HG03558 (cell line): ENCODE results near the gene EVA1C.
"Not testable (repeated sequence)": the region's sequence is repeated elsewhere in the genome, so short reads cannot be mapped to it uniquely, and the experiment has no call there.

Experiments
- ATAC-seq: cut with Tn5 transposase; IDR thresholded peaks from one replicate; pipeline ENCODE4 v1.9.1; 2021; ENCODE audit warnings: moderate number of reproducible peaks; ENCODE audit not compliant: unreplicated experiment; ENCODE audit errors: extremely low read depth

EVA1C gene

DNA sequence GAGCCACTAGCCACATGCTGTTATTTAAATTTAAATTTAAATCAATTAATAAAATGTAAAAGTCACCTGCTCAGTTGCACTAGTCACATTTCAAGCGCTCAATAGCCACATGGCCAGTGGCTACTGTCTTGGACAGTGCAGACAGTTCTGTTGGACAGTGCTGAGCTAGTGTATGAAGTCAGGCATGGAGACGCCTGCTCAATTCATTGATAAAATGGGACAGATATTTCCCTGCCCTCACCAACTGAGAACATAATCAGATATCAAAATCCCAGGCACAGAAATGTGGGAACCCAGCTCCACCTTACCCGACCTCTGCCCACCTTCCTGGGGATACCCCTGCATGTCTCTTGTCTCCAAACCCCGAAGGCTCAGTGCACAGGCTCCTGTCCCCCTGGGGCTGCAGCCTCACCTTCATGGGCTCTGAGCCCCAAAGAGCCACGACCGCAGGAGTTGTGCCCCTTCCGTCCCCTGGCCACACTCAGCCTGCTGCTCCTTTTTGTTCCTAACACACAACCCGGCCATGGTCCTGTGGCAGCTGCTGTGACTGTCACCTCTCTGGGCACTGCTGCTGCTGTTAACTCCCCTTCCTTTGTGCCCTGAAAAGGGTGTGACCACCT lies 109.3 kb downstream of the EVA1C start:
- no peak for ATAC-seq

DNA sequence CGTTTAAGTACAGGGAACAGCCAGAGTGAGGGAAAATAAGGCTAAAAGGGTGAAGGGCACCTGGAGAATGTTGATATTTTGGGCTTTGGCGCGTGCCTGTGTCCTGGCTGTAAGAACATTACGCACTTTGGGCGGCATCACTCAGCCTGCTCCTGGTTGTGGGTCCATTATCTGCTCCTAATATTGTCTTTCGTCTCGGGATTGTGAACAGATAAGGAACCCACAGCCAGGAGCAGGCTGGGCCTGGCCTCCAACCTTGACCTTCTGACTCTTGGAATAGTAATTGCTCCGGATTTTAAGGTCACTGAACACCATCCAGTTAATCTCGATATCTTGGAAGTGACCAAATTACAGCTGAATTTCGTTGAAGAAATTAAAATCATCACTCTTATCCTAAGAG lies 111.0 kb downstream of the EVA1C start:
- ATAC-seq: no peak

DNA sequence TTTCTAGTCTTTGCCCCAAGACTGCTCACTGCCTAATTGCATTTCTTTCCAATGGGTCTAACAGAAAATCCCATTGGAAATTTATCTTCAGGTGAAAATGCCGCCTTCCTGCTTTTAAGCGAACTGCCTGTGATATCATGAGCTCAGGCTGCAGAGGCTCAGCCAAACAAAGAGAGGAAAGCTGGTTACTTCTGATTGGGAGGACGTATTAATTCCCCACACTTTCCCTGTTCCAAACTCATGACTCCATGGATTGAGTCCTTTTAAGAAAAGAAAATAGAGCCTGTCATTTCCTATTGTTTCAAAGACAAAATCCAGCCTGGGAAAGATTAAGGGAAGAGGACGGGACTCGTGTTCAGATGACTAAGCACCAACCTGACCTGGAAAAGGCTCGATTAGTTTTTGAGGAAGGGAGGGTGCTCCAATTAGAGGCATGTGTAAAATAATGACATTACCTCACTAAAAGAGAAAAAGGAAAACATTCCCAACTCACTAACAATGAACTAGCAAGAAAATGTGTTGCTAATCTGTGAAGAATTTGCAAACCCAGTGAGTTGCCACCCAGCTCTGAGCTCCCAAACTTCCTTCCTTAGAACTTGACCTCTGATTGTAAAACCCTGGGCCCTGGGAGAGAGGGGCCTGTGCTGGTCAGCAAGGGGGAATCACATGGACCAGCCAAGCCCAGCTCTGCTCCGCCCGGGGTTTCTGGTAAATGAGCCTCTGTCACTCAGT lies 111.6 kb downstream of the EVA1C start:
- ATAC-seq: no peak

DNA sequence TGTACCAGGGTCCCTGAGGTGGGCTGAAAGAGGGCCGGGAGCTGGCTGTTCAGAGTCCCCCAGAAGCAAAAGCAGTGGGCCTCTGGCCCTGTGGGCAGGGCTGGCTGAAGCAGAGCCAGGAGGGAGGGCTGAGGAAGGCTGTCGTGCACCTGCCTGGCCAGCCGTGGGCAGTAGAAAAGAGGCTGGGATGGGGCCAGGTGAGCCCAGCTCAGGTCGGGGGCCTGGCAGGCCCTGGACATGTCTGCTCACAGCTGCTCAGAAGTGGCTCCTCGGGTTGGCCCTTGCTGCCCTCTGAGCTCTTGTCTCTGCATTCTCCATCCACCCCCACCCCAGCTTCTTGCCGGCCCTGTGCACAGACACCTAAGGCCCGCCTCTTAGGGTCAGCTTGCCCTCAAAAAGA lies 112.8 kb downstream of the EVA1C start:
- no peak for ATAC-seq

DNA sequence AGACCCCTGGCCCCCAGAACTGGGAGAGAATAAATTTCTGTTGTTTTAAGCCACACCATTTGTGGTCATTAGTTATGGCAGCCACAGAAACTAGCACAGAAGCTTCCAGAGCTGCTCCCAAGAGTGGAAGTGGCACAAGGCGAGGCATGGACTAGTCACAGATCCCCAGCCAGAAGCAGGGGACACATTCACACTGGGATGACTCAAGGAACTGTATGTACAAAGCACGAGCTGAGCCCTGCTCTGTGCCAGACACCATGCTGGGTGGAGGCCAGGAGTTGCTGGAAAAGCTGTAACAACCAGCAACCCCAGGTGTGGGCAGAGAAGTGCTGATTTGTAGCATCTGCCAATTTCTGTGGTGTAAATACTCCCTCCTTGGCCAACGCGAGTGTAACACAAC lies 117.2 kb downstream of the EVA1C start:
- ATAC-seq: no peak

DNA sequence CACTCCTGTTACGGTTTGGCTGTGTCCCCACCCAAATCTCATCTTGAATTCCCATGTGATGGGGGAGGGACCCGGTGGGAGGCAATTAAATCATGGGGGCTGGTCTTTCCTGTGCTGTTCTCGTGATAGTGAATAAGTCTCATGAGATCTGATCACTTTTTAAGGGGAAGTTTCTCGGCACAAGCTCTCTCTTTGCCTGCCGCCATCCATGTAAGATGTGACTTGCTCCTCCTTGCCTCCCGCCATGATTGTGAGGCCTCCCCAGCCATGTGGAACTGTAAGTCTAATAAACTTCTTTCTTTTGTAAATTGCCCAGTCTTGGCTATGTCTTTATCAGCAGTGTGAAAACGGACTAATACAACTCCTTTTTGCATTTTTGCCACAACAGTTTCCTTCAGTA lies 118.3 kb downstream of the EVA1C start:
- not testable (repeated sequence) for ATAC-seq

DNA sequence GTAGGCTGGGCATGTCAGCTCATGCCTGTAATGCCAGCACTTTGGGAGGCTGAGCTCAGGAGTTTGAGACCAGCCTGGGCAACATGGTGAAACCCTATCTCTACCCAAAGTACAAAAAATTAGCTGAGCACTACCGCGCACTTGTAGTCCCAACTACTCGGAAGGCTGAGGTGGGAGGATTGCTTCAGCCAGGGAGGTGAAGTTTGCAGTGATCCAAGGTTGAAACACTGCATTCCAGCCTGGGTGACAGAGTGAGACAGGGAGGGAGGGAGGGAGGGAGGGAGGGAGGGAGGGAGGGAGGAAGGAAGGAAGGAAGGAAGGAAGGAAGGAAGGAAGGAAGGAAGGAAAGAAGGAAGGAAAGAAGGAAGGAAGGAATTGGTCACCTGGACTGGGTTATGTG lies 119.1 kb downstream of the EVA1C start:
- ATAC-seq: not testable (repeated sequence)

DNA sequence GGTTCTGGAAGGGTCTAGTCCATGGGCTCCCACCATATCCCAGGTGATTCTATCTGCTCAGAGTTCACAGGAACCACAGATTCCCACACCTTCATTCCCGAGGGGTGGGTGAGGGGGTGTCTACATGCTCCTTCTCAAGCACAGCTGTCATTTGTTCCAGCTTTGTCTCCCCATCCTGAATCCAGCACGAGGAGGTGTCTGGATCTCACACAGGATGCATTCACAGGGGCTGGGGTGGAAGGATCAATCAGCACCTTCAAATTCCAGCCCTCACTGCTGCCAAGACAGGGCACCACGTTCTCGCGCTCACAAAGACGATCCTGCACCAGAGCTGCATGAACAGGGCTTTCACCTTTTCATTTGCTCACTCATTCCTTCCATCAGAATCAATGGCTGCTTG lies 120.1 kb downstream of the EVA1C start:
- ATAC-seq: no peak

DNA sequence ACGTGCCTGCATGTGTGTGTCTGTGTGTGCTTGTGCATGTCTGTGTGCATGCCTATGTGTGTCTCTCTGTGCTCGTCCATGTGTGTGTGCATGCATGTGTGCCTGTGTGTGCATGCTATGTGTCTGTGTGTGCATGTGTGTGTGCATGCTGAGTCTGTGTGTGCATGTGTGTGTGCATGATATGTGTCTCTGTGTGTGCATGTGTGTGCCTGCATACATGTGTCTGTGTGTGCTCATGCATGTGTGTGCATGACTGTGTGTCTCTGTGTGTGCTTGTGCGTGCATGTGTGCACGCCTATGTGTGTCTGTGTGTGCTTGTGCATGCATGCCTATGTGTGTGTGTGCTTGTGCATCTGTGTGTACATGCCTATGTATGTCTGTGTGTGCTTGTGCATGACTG lies 120.5 kb downstream of the EVA1C start:
- no peak for ATAC-seq

DNA sequence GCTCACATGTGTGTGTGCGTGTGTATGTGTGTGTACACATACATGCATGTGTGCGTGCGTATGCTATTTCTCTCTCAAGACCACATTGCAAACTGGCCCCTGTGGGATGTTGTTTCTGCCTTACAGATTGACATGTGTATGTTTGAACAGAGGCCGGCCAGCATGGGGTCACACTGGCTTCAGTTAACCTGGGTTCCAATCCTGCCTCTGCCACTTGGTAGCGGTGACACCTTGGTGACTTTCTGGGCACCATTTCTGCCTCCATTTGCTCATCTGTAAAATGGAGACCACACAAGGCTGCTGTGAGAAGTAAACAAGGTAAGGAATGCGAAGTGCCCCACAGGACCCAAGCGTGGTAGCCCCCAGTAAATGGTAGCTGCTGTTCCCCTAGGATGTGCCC lies 121.1 kb downstream of the EVA1C start:
- no peak for ATAC-seq

DNA sequence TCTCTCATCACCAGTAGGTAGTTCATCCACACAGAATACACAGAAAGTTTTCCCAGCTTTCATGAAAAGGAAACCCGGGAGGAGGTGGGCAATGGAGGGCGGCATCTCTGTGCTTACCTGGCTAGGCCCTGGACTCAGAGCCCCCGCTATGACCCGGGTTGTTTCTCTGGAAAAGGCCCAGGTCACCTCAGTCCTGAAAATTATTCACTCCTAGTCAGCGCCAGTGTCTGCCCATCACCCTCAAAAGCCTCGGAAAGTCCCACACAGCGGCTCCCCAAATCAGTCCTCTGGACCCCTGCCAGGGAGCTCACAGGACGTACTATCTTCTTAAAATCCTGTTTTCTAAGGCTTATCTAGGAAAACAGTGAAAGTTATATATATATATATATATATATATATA lies 121.6 kb downstream of the EVA1C start:
- no peak for ATAC-seq

DNA sequence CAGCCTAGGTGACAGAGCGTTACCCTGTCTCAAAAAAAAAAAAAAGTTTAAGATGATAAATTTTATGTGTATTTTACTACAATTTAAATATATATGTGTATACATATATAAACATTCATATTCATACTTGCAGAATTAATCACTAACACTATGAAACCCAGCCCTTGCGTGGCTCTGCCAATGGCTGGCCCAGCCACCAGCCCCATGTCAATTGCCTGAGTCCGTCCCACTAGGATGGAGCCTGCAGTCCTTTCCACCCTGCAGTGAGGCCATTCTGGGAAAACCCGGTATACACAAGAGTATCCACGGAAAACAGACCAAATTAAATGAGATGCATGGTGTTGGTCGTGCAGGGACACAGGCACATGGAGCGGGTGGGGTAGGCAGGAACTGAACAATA lies 123.1 kb downstream of the EVA1C start:
- ATAC-seq: no peak

DNA sequence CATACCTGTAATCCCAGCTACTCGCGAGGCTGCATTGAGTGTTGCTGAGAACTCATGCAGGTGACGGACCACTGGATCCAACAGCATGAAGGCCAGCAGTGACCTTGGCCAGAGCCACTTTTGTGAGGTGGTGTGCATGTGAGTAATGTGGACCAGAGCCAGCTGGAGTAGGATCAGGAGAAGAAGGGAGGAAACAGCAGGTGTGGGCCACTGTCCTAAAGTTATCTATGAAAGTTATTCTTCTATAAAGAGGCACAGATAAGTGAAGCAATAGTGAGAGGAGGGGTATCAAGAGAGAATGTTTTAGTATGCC lies 125.0 kb downstream of the EVA1C start:
- no peak for ATAC-seq

DNA sequence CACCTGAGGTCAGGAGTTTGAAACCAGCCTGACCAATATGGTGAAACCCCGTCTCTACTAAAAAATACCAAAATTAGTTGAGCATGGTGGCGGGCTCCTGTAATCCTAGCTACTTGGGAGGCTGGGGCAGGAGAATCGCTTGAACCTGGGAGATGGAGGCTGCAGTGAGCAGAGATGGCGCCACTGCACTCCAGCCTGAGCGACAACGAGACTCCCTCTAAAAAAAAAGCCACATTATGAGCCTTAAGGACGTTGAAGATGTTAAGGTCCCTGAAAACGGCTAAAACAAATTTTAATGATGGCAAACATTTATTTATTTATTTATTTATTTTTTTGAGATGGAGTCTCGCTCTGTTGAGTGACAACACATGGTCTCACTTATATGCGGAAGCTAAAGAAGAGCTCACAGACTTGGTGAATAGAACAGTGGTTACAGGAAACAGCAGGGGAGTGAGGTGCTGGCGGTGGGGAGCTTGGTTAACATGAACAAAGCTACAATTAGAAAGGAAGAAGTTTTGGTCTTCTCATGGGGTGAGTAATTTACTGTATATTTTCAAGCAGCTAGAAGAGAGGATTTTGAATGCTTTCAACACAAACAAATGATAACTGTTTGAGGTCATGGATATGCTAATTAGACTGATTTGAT lies 125.8 kb downstream of the EVA1C start:
- no peak for ATAC-seq

DNA sequence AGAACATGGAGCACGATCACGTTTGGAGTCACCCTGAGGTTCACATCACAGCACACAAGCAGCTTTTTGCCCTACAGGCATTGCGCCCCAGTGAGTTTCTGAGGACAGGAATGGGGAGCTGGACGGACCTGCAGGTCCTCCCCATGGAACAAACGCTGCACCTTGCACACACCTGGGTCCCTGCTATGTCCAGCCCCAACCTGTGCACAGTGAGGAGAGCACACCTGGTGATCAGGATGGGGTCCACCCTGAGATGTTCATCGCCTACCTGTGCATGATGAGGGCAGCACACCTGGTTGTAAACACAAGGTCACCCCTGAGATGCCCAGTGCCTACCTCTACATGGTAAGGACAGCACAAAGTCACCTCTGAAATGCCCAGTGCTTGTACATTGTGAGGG lies 126.9 kb downstream of the EVA1C start:
- no peak for ATAC-seq

DNA sequence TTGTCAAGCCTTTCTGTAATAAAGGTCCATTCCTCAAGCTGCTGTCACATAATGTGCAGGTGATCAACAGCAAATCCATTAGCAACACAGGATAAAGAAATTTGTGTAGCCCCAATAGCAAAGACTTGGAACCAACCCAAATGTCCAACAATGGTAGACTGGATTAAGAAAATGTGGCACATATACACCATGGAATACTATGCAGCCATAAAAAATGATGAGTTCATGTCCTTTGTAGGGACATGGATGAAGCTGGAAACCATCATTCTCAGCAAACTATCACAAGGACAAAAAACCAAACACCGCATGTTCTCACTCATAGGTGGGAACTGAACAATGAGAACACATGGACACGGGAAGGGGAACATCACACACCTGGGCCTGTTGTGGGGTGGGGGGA lies 130.6 kb downstream of the EVA1C start:
- not testable (repeated sequence) for ATAC-seq

DNA sequence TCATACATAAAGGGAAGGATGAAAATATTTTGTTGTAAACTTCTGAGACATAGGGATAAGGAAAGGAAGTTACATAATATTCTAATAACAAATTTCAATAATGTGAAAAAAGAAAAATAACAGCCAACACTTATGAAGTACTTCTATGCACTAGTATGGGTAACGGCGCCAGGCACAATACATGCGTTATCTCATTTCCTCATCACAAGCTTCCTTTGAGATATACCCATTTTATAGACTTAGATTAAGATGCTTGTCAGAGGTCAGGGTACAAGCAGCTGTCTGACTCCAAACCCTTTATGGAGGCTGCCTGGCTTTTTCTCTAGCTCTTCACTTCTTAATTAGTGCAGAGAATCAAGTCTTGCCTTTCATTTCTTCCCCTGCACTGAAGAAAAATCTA lies 131.5 kb downstream of the EVA1C start:
- no peak for ATAC-seq

DNA sequence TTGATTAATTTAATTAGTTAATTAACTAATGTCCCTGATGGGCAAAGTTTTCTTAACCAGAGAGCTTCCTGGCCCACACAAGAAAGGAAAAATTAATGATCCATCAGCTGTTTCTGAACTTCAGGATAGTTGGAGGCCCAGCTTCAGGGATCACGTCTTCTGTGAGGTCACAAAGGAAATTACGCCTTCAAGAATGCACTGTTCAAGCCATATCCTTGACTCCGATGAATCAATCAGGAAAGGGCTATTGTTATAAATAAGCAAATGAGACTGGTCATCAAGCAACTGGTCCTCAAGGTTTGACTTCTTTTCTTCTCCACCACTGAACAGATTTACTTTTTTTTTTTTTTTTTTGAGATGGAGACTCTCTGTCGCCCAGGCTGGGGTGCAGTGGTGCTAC lies 132.2 kb downstream of the EVA1C start:
- ATAC-seq: no peak

DNA sequence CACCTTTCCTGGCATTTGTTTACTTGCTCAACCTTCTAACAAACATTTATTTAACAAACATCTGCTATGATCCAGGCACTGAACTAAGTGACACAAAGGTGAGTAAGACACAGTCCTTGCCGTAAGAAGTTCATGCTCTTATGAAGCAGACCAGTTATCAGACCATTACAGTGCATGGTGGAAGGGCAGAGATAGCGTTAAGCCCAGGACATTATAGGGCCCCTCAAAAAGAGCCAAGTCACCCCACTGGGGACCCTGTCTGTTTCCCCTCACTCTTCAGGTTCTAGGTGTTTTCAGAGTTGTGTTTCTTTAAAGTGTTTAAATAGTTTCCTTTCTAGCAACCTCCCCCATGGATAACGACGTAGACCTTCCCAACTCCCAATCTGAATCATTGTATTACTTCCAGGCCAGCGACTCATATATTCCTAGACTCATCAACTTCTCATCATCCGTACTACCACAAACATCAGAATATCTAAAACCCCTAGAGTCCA lies 133.5 kb downstream of the EVA1C start:
- ATAC-seq: no peak

DNA sequence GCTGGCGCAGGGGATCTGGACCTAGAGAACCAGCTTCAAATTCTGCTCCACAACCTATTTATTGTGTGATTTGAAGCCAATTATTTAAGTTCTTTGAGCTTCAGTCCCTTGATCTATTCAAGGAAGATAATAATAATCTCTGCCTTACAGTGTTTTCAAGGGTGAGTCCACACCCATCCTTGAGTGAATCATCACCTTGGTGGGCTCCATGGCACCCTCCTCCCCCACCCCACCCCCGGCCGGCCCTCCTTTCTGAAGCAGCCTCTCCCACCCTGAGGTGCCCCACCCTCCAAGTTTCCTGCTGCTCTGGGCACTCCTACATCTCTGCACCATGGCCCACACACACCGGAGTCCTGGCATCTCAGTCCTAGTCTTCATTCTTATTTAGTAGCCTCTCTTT lies 134.5 kb downstream of the EVA1C start:
- no peak for ATAC-seq

DNA sequence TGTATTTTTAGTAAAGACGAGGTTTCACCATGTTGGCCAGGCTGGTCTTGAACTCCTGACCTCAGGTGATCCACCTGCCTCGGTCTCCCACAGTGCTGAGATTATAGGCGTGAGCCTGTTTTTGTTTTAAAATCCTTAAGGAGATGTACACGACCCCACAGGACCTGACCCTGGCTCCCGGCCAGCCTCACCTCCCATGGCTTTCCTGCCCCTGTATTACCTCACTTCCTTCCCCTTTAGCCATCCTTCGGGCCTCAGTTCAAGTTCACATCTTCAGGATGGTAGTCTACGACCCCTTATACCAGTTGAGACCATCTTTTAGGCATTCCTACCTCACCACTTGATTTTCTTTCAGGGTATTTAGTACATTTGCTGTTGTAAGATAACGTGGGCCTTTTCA lies 136.5 kb downstream of the EVA1C start:
- ATAC-seq: no peak

DNA sequence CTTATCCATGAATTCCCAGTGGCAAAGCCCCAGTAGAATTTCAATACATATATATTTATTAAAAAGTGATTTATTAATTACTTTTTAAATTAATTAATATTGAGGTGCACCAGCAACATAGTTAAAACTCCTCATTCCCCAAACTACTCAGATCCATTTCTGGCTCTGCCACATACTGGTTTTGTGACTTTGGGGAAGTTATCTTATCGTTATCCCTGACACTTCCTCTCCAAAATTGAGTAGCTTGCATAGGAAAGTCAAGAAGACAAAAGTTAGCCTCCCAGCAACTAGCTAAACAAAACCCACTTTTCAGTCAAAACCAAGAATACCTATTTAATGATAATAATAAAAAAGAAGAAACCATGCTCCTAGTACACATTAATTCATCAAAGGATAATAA lies 136.9 kb downstream of the EVA1C start:
- no peak for ATAC-seq
